ENCODE measurements around the gene IL18R1. TPM values are rescaled to one million over a fixed set of nuclear protein-coding genes. Genes with fewer than 3 reads are reported as not detected.

The IL18R1 gene
- total RNA-seq, 4 donors from 2014 or later: 1.6 to 3.6 (median 2.6) TPM

GRCh38 chr2:102340778-102341177 is 14.8 kb upstream of the IL18R1 start:
- TF ChIP-seq, protein P1, sequence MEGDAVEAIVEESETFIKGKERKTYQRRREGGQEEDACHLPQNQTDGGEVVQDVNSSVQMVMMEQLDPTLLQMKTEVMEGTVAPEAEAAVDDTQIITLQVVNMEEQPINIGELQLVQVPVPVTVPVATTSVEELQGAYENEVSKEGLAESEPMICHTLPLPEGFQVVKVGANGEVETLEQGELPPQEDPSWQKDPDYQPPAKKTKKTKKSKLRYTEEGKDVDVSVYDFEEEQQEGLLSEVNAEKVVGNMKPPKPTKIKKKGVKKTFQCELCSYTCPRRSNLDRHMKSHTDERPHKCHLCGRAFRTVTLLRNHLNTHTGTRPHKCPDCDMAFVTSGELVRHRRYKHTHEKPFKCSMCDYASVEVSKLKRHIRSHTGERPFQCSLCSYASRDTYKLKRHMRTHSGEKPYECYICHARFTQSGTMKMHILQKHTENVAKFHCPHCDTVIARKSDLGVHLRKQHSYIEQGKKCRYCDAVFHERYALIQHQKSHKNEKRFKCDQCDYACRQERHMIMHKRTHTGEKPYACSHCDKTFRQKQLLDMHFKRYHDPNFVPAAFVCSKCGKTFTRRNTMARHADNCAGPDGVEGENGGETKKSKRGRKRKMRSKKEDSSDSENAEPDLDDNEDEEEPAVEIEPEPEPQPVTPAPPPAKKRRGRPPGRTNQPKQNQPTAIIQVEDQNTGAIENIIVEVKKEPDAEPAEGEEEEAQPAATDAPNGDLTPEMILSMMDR (IDR thresholded peaks at IDR 0.05): no peak
- no peak for TF ChIP-seq POLR2A (IDR thresholded peaks at IDR 0.05)
- DNase-seq (ENCODE audit: low spot score in 2 of 2): no peak
- 88 to 94% methylated on average over 7 of the region's 7 CpGs for WGBS, 2 donors
- intact Hi-C loops (cut with DNase I; ENCODE audit: low total_unique reads): no loop called here
- no peak overlapping the region for H3K4me3 ChIP-seq (ENCODE audit: low read depth, poor library complexity, severe bottlenecking)

- TF ChIP-seq, protein P1 (IDR thresholded peaks at IDR 0.05): no peak
- no peak for TF ChIP-seq POLR2A (IDR thresholded peaks at IDR 0.05)
- no peak for DNase-seq (ENCODE audit: low spot score in 2 of 2)
- H3K4me3 ChIP-seq (ENCODE audit: low read depth, poor library complexity, severe bottlenecking): no peak overlapping the region
- intact Hi-C loops (cut with DNase I; ENCODE audit: low total_unique reads): no loop called here
- WGBS, 2 donors: 34 to 35% methylated on average over 3 of the region's 3 CpGs
Measured at GRCh38 chr2:102342888-102343287, 12.7 kb upstream of the IL18R1 start.

DNA sequence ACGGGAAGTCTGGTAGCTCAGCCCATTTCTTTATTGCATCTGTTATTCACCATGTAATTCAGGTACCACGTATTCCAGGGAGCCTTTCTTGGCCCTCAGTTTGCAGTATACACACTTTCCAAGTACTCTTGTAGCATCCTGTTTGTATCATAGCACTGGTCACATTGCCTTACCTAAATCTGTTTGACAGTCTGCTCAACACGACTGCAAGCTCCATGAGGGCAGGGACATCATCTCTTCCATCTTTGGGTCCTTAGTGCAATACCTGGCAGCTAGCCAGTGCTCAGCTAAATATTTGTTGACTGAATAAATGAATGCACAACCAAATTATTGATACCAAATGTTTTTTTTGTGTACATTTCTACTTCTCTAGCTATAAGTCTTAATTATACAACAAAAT is 11.2 kb upstream of the IL18R1 start:
- no peak for DNase-seq (ENCODE audit: low spot score in 2 of 2)
- H3K4me3 ChIP-seq (ENCODE audit: low read depth, poor library complexity, severe bottlenecking): no peak overlapping the region
- TF ChIP-seq POLR2A (IDR thresholded peaks at IDR 0.05): no peak
- TF ChIP-seq, protein P1 (IDR thresholded peaks at IDR 0.05): no peak
- intact Hi-C loops (cut with DNase I; ENCODE audit: low total_unique reads): no loop called here
- 85 to 99% methylated on average over 3 of the region's 3 CpGs for WGBS, 2 donors

- intact Hi-C loops (cut with DNase I; ENCODE audit: low total_unique reads): no loop called here
- H3K4me3 ChIP-seq (ENCODE audit: low read depth, poor library complexity, severe bottlenecking): no peak overlapping the region
- TF ChIP-seq POLR2A (IDR thresholded peaks at IDR 0.05): no peak
- TF ChIP-seq, protein P1 (IDR thresholded peaks at IDR 0.05): no peak
- WGBS, 2 donors: 85 to 87% methylated on average over 4 of the region's 4 CpGs
- DNase-seq (ENCODE audit: low spot score in 2 of 2): no peak
Measured at GRCh38 chr2:102345329-102345920, 10.2 kb upstream of the IL18R1 start.

GRCh38 chr2:102346381-102347130 is 9.0 kb upstream of the IL18R1 start:
- WGBS, 2 donors: 91 to 92% methylated on average over 7 of the region's 7 CpGs
- TF ChIP-seq, protein P1 (IDR thresholded peaks at IDR 0.05): no peak
- no peak for TF ChIP-seq POLR2A (IDR thresholded peaks at IDR 0.05)
- DNase-seq (ENCODE audit: low spot score in 2 of 2): no peak
- H3K4me3 ChIP-seq (ENCODE audit: low read depth, poor library complexity, severe bottlenecking): no peak overlapping the region
- intact Hi-C loops (cut with DNase I; ENCODE audit: low total_unique reads): no loop called here
